ENCODE measurements around the gene MS4A1.

The MS4A1 gene

GRCh38 chr11:60447846-60448245, 7.8 kb upstream of the MS4A1 start:
- no peak for TF ChIP-seq CTCF (IDR thresholded peaks at IDR 0.05)

GRCh38 chr11:60454212-60454611, 1.4 kb upstream of the MS4A1 start:
- TF ChIP-seq CTCF (IDR thresholded peaks at IDR 0.05): no peak

GRCh38 chr11:60457576-60457975, 1.9 kb downstream of the MS4A1 start:
- TF ChIP-seq CTCF (IDR thresholded peaks at IDR 0.05): no peak

GRCh38 chr11:60459345-60459744, 3.7 kb downstream of the MS4A1 start:
- no peak for TF ChIP-seq CTCF (IDR thresholded peaks at IDR 0.05)

GRCh38 chr11:60468829-60469228, 13.2 kb downstream of the MS4A1 start:
- TF ChIP-seq CTCF (IDR thresholded peaks at IDR 0.05): no peak

- TF ChIP-seq CTCF (IDR thresholded peaks at IDR 0.05): no peak; the same call in 1 of the 2 replicates
These were observed 14.1 kb downstream of the MS4A1 start for GRCh38 chr11:60469723-60470122.

- no peak for TF ChIP-seq CTCF (IDR thresholded peaks at IDR 0.05)
These were observed 21.4 kb downstream of the MS4A1 start for GRCh38 chr11:60477035-60477445.

- no peak for TF ChIP-seq CTCF (IDR thresholded peaks at IDR 0.05)
These were observed 26.7 kb downstream of the MS4A1 start for GRCh38 chr11:60482361-60482760.

Measured in LNCAP (cell line).